Breast epithelium (tissue), 3 donors: ENCODE measurements around the gene MAGIX.
"Not testable (repeated sequence)": the region's sequence is repeated elsewhere in the genome, so short reads cannot be mapped to it uniquely, and the experiment has no call there.

Experiments
- POLR2A ChIP-seq: fragments of 450-650 bp; IDR thresholded peaks from one replicate; pipeline ENCODE4 v1.6.1; 2016; ENCODE audit warnings: antibody characterized with exemption, mild to moderate bottlenecking, moderate library complexity
- POLR2AphosphoS5 ChIP-seq, 3 donors: sonication (generic); formaldehyde crosslinking; IDR thresholded peaks; one replicate each; pipeline ENCODE4 v1.6.1; 2017; ENCODE audit warnings: antibody characterized with exemption in 3 of 3
- TF ChIP-seq, protein P1 (sequence below), 3 donors: fragments of 450-650 bp; IDR thresholded peaks; one replicate each; pipeline ENCODE4 v1.5.1; 2016 to 2017; ENCODE audit warnings: antibody characterized with exemption in 3 of 3, mild to moderate bottlenecking in 3 of 3, moderate library complexity in 3 of 3

DNA sequence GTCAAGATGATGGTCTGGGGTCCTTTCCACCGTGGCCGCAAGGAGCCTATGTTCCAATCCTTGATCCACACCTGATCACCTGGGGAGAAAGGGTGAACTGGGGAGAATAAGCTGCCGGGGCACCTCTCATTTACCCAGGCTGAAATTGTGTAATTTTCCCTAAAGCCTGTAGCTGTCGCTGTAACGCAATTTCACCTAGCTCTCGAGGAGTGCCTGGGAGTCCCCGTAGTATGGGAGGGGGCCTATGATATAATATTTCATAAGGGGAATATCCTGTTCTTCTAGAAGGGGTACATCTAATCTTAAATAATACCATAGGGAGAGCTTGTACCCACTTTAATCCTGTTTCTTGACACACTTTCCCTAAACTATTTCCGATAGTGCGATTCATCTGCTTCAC is 20.3 kb upstream of the MAGIX start:
- TF ChIP-seq, protein P1, sequence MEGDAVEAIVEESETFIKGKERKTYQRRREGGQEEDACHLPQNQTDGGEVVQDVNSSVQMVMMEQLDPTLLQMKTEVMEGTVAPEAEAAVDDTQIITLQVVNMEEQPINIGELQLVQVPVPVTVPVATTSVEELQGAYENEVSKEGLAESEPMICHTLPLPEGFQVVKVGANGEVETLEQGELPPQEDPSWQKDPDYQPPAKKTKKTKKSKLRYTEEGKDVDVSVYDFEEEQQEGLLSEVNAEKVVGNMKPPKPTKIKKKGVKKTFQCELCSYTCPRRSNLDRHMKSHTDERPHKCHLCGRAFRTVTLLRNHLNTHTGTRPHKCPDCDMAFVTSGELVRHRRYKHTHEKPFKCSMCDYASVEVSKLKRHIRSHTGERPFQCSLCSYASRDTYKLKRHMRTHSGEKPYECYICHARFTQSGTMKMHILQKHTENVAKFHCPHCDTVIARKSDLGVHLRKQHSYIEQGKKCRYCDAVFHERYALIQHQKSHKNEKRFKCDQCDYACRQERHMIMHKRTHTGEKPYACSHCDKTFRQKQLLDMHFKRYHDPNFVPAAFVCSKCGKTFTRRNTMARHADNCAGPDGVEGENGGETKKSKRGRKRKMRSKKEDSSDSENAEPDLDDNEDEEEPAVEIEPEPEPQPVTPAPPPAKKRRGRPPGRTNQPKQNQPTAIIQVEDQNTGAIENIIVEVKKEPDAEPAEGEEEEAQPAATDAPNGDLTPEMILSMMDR (IDR thresholded peaks at IDR 0.05) = not testable (repeated sequence)
- TF ChIP-seq POLR2AphosphoS5 (IDR thresholded peaks at IDR 0.05); POLR2A: not testable (repeated sequence)
